Neutrophil (primary cell): ENCODE results near the gene OOSP4A.

Source experiments
- H3K27ac ChIP-seq: fragments of 200-600 bp; sonication (generic); 2 replicates; pipeline ENCODE4 v1.5.1; 2016; ENCODE audit warnings: mild to moderate bottlenecking, moderate library complexity
- H3K27me3 ChIP-seq: fragments of 200-600 bp; sonication (generic); 2 replicates; pipeline ENCODE4 v1.6.0; 2016; ENCODE audit warnings: mild to moderate bottlenecking
- H3K36me3 ChIP-seq: fragments of 200-600 bp; sonication (generic); 2 replicates; pipeline ENCODE4 v1.5.1; 2017
- H3K4me1 ChIP-seq, 2 experiments: fragments of 200-600 bp in 1 of 2; sonication (generic) in 1 of 2; 1 replicate in 1 of 2; 2 replicates in 1 of 2; pipeline versions ENCODE4 v1.5.1 to v1.6.1; 2013 to 2016; ENCODE audit warnings: low read depth in 1 of 2, low read length in 1 of 2, mild to moderate bottlenecking in 1 of 2, moderate library complexity in 1 of 2; ENCODE audit not compliant: control insufficient read depth in 1 of 2, insufficient read depth in 1 of 2
- H3K4me3 ChIP-seq, 2 experiments: fragments of 200-600 bp in 1 of 2; sonication (generic) in 1 of 2; 1 replicate in 1 of 2; 2 replicates in 1 of 2; pipeline ENCODE4 v1.5.1; 2013 to 2016; ENCODE audit warnings: low read depth in 1 of 2, low read length in 1 of 2, mild to moderate bottlenecking in 1 of 2, moderate library complexity in 1 of 2
- H3K9me3 ChIP-seq: fragments of 200-600 bp; sonication (generic); 2 replicates; pipeline ENCODE4 v1.5.1; 2016
- CTCF ChIP-seq: fragments of 200-600 bp; sonication (generic); IDR thresholded peaks from 2 replicates; pipeline ENCODE4 v1.5.1; 2016; ENCODE audit warnings: antibody characterized with exemption

OOSP4A gene

DNA sequence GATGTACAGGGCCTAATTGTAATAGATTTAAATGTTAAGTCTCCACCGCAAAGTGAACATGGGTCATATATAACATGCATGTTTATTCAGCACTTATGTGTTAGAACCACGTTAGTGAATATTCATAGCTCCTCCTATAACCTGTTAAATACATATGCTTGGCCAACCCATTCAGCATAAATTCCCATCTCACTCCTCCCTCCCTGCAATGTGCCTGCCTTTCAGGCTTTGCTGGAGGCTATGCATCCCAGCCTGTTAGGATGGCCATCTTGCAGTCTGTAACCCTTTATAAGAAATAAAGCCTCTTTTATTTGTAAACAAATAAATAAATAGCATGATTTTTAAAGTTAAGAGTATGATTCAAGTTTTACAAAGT is 1.7 kb upstream of the OOSP4A start:
- Histone ChIP-seq H3K36me3 (no peaks in the 10 kb centered on the region), H3K4me3 (no peak overlapping the region), H3K9me3 (no peaks in the 10 kb centered on the region), H3K4me1 (no peaks in the 10 kb centered on the region), H3K27ac (no peak overlapping the region), H3K27me3 (no peaks in the 10 kb centered on the region)
- no peak for TF ChIP-seq CTCF

DNA sequence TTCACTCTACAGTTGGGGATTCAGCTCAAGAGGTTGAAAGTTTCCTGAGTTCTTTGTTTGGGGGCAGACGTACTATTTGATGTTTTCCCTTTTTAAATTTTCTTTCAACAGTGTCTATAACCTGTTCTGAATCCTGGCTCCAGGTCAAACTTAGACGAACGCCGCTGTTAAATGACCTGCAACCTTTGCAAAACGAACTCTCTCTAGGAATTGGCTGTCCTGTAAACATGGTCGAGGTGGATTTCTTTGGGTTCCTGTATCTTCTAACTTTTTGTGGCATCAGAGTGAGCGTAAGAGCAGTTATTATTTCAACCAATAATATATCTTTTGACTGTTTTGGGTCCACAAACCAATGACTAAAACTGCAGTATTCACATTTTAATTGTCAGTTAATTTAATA is 1.6 kb downstream of the OOSP4A start:
- Histone ChIP-seq H3K9me3 (no peaks in the 10 kb centered on the region), H3K4me3 (no peak overlapping the region), H3K27me3 (no peaks in the 10 kb centered on the region), H3K36me3 (no peaks in the 10 kb centered on the region), H3K27ac (no peak overlapping the region), H3K4me1 (no peaks in the 10 kb centered on the region)
- no peak for TF ChIP-seq CTCF

DNA sequence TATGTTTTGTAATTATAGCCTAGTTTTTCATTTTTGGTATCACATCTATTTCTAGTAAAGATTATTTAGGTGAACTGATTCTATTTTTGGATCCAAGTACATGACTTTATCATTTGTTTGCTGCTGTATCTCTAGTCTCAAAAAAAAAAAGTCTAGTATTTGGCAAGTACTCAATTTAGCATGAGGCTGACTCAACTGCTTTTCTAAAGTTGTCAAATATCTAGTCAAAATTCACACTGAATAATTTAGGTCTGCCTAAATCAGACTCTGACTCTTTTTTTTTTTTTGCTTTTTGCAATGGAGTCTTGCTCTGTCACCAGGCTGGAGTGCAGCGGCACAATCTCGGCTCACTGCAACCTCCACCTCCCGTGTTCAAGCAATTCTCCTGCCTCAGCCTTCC is 2.4 kb downstream of the OOSP4A start:
- no peak for TF ChIP-seq CTCF
- Histone ChIP-seq H3K4me3 (no peak overlapping the region), H3K27ac (no peak overlapping the region), H3K4me1 (no peaks in the 10 kb centered on the region), H3K9me3 (no peaks in the 10 kb centered on the region), H3K27me3 (no peaks in the 10 kb centered on the region), H3K36me3 (no peaks in the 10 kb centered on the region)

DNA sequence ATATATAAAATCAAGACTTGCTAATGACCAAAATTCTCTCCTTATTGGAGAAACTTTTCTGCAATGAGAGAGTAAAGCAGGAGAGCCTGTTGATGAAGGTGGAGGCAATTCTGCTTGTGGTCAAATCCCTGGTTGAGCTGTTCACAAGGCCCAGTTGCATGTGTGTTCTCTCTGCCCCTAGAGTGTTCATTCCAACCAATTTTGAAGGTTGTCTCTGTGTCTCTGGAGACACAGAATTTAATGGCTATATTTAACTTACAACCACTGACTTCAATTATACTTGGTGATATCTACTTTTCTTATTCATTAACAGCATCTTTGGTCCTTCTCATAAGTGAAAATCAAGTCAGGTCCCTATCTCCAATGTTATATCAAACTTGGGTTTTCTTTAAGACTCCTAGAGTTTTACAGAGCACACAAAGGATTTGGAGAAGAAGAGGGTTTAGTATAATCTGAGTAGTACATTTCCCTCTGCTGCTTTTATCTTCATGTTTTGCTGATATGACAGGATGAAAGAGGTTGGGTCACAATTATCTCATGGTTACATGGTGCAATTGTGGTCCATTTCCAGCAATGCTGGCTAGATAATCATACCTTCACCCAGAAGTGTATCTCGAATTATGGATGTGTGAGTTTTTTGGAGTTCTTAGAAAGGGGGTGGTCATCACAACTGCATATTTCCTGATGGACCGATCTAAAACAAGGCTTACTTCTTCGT is 4.0 kb downstream of the OOSP4A start:
- Histone ChIP-seq H3K4me3 (no peak overlapping the region), H3K36me3 (no peaks in the 10 kb centered on the region), H3K27ac (no peak overlapping the region), H3K27me3 (no peaks in the 10 kb centered on the region), H3K9me3 (no peaks in the 10 kb centered on the region), H3K4me1 (no peaks in the 10 kb centered on the region)
- TF ChIP-seq CTCF: no peak

DNA sequence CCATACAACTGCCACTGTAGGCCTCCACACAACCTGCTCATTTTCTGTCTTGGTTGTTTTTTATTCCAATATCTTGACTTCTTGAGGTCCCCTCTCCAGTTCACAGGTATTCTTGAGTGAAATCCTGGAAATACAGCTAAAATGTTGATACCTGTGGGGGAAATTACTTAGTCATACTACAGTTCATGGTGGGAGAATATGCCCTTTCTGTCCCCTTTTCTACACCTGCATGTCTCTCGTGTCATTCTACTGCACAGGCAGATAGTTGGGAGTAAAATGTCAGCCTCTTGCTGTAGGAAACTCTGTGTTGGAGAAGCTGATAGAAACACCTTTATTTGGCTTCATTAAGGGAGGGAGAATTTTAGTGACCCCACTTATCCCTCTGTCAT is 4.6 kb downstream of the OOSP4A start:
- TF ChIP-seq CTCF: no peak
- no peak overlapping the region for H3K27ac ChIP-seq
- no peaks in the 10 kb centered on the region for H3K36me3 ChIP-seq
- no peaks in the 10 kb centered on the region for H3K4me1 ChIP-seq
- no peak overlapping the region for H3K4me3 ChIP-seq
- H3K9me3 ChIP-seq: no peaks in the 10 kb centered on the region
- H3K27me3 ChIP-seq: no peaks in the 10 kb centered on the region

GRCh38 chr11:59973097-59973496 is 9.3 kb downstream of the OOSP4A start:
- no peak overlapping the region for H3K27ac ChIP-seq
- H3K27me3 ChIP-seq: no peaks in the 10 kb centered on the region
- no peak overlapping the region for H3K4me3 ChIP-seq
- no peaks in the 10 kb centered on the region for H3K36me3 ChIP-seq
- H3K9me3 ChIP-seq: no peaks in the 10 kb centered on the region
- TF ChIP-seq CTCF: no peak
- no peaks in the 10 kb centered on the region for H3K4me1 ChIP-seq
